ENCODE measurements around the gene KHSRP.

KHSRP gene

GRCh38 chr19:6424195-6424938, at the start of gene KHSRP:
Gene KHSRP (minus strand): TSS chr19:6424811. CDS start chr19:6424701, 110 bp downstream.
- peak; percentile 59 for DNase-seq

GRCh38 chr19:6473647-6474046, 49.0 kb upstream of the KHSRP start:
- no peak for DNase-seq

GRCh38 chr19:6472713-6473112, 48.1 kb upstream of the KHSRP start:
- no peak for DNase-seq

- DNase-seq = no peak
These were observed 46.5 kb upstream of the KHSRP start for GRCh38 chr19:6471076-6471475.

- DNase-seq = no peak
These were observed 45.6 kb upstream of the KHSRP start for GRCh38 chr19:6470173-6470572.

GRCh38 chr19:6467384-6467783, 42.8 kb upstream of the KHSRP start:
- DNase-seq = no peak

- no peak for DNase-seq
These were observed 42.1 kb upstream of the KHSRP start for GRCh38 chr19:6466526-6467248.

GRCh38 chr19:6465663-6466062, 41.1 kb upstream of the KHSRP start:
- no peak for DNase-seq

GRCh38 chr19:6465006-6465405, 40.4 kb upstream of the KHSRP start:
- DNase-seq = no peak

GRCh38 chr19:6464070-6464873, 39.7 kb upstream of the KHSRP start, which contains the start of gene CRB3:
Gene CRB3 (plus strand): TSS chr19:6464271. CDS start chr19:6464702, 431 bp downstream.
- peak; percentile 55 for DNase-seq

- DNase-seq = peak; percentile 98
These were observed 35.7 kb upstream of the KHSRP start for GRCh38 chr19:6460099-6460884.

- DNase-seq = peak; percentile 65
These were observed 34.9 kb upstream of the KHSRP start, which contains the start of gene SLC25A23 for GRCh38 chr19:6459262-6460098. Gene SLC25A23 (minus strand): TSS chr19:6459792. CDS start chr19:6459628, 164 bp downstream.

GRCh38 chr19:6458695-6459261, 34.2 kb upstream of the KHSRP start:
- no peak for DNase-seq

GRCh38 chr19:6457958-6458694, 33.5 kb upstream of the KHSRP start:
- DNase-seq = no peak

- no peak for DNase-seq
These were observed 31.3 kb upstream of the KHSRP start for GRCh38 chr19:6455924-6456323.

GRCh38 chr19:6453951-6454565, 29.4 kb upstream of the KHSRP start:
- DNase-seq = no peak

GRCh38 chr19:6452899-6453298, 28.3 kb upstream of the KHSRP start:
- DNase-seq = no peak

GRCh38 chr19:6452223-6452614, 27.6 kb upstream of the KHSRP start:
- DNase-seq = no peak

- no peak for DNase-seq
These were observed 27.1 kb upstream of the KHSRP start for GRCh38 chr19:6451583-6452222.
